Uterus (tissue), 4 donors: ENCODE measurements around the gene COLGALT1. TPM values are rescaled to one million over a fixed set of nuclear protein-coding genes. Genes with fewer than 3 reads are reported as not detected.

Source experiments
- DNase-seq, 2 donors: peaks; one replicate each; pipeline ENCODE4 v3.0.0-alpha.2; 2019 to 2020
- H3K27ac ChIP-seq, 2 donors: fragments of 200-600 bp; sonication (generic); 1 replicate in 1 of 2; 2 replicates in 1 of 2; pipeline ENCODE4 v1.5.1; 2016 to 2018
- H3K27me3 ChIP-seq, 2 donors: fragments of 200-600 bp; sonication (generic); one replicate each; pipeline ENCODE4 v1.5.1; 2018 to 2019; ENCODE audit warnings: control low read depth in 1 of 2
- H3K36me3 ChIP-seq, 2 donors: fragments of 200-600 bp; sonication (generic); one replicate each; pipeline ENCODE4 v1.5.1; 2019; ENCODE audit warnings: control low read depth in 1 of 2
- H3K4me1 ChIP-seq, 2 donors: fragments of 200-600 bp; sonication (generic); one replicate each; pipeline ENCODE4 v1.5.1; 2018 to 2019; ENCODE audit warnings: control low read depth in 1 of 2
- H3K4me3 ChIP-seq, 2 donors: fragments of 200-600 bp; sonication (generic); 1 replicate in 1 of 2; 2 replicates in 1 of 2; pipeline ENCODE4 v1.5.1; 2018 to 2019; ENCODE audit warnings: mild to moderate bottlenecking in 1 of 2
- H3K9me3 ChIP-seq, 2 donors: fragments of 200-600 bp; sonication (generic); one replicate each; pipeline ENCODE4 v1.5.1; 2019; ENCODE audit warnings: control low read depth in 1 of 2
- POLR2A ChIP-seq, 2 donors: fragments of 450-650 bp; IDR thresholded peaks; one replicate each; pipeline ENCODE4 v1.6.1; 2016; ENCODE audit warnings: antibody characterized with exemption in 2 of 2, mild to moderate bottlenecking in 1 of 2, moderate library complexity in 1 of 2
- intact Hi-C: fragments of 100-400 bp; cut with DNase I; formaldehyde crosslinking; loops from one replicate; pipeline ENCODE4 v1.15.1; 2023; ENCODE audit warnings: low total_unique reads
- total RNA-seq, 4 donors: library from RNA; depleted of rRNA in 3 of 4; stranded (reverse); fragments of >200 nt in 3 of 4; gene quantifications; one replicate each; pipeline versions ENCODE4 v1.1.0 to v1.2.4, GENCODE V29; 2014 to 2023
- TF ChIP-seq, protein P1 (sequence below), 4 experiments: fragments of 200-600 bp in 2 of 4; fragments of 450-650 bp in 2 of 4; sonication (generic) in 2 of 4; IDR thresholded peaks; one replicate each; pipeline ENCODE4 v1.5.1; 2016 to 2019; ENCODE audit warnings: antibody characterized with exemption in 4 of 4, mild to moderate bottlenecking in 2 of 4, moderate library complexity in 1 of 4
- donor health status: DM: yes; HTN: yes; CAD: no.

The COLGALT1 gene
- total RNA-seq, 4 donors from 2014 or later: 24.6 to 56.6 (median 52.0) TPM

GRCh38 chr19:17623224-17623935, 67.9 kb downstream of the COLGALT1 start:
- TF ChIP-seq, protein P1, sequence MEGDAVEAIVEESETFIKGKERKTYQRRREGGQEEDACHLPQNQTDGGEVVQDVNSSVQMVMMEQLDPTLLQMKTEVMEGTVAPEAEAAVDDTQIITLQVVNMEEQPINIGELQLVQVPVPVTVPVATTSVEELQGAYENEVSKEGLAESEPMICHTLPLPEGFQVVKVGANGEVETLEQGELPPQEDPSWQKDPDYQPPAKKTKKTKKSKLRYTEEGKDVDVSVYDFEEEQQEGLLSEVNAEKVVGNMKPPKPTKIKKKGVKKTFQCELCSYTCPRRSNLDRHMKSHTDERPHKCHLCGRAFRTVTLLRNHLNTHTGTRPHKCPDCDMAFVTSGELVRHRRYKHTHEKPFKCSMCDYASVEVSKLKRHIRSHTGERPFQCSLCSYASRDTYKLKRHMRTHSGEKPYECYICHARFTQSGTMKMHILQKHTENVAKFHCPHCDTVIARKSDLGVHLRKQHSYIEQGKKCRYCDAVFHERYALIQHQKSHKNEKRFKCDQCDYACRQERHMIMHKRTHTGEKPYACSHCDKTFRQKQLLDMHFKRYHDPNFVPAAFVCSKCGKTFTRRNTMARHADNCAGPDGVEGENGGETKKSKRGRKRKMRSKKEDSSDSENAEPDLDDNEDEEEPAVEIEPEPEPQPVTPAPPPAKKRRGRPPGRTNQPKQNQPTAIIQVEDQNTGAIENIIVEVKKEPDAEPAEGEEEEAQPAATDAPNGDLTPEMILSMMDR (IDR thresholded peaks at IDR 0.05): no peak
- no peak for TF ChIP-seq POLR2A (IDR thresholded peaks at IDR 0.05)
- Histone ChIP-seq H3K27ac (no peak overlapping the region), H3K4me1 (no peaks in the 10 kb centered on the region), H3K36me3 (no peaks in the 10 kb centered on the region), H3K9me3 (peaks cover 0 to 6% of the 10 kb centered on the region in 2 donors), H3K27me3 (no peaks in the 10 kb centered on the region), H3K4me3 (no peak overlapping the region)
- intact Hi-C loops: no loop called here
- no peak for DNase-seq

- H3K9me3 ChIP-seq: peaks cover 0 to 6% of the 10 kb centered on the region in 2 donors
- H3K4me3 ChIP-seq: no peak overlapping the region
- no peaks in the 10 kb centered on the region for H3K27me3 ChIP-seq
- no peaks in the 10 kb centered on the region for H3K36me3 ChIP-seq
- no peak for TF ChIP-seq POLR2A (IDR thresholded peaks at IDR 0.05)
- TF ChIP-seq, protein P1 (IDR thresholded peaks at IDR 0.05): no peak
- intact Hi-C loops: no loop called here
- no peaks in the 10 kb centered on the region for H3K4me1 ChIP-seq
- DNase-seq: no peak
- H3K27ac ChIP-seq: no peak overlapping the region
Measured at GRCh38 chr19:17624314-17624991, 69.0 kb downstream of the COLGALT1 start.

- Histone ChIP-seq H3K27me3 (no peaks in the 10 kb centered on the region), H3K9me3 (peaks cover 0 to 6% of the 10 kb centered on the region in 2 donors), H3K4me1 (no peaks in the 10 kb centered on the region), H3K27ac (no peak overlapping the region), H3K36me3 (no peaks in the 10 kb centered on the region), H3K4me3 (no peak overlapping the region)
- TF ChIP-seq POLR2A (IDR thresholded peaks at IDR 0.05): no peak
- TF ChIP-seq, protein P1 (IDR thresholded peaks at IDR 0.05): no peak
- DNase-seq: no peak
- intact Hi-C loops: no loop called here
Measured at GRCh38 chr19:17625043-17625442, 69.6 kb downstream of the COLGALT1 start.

DNA sequence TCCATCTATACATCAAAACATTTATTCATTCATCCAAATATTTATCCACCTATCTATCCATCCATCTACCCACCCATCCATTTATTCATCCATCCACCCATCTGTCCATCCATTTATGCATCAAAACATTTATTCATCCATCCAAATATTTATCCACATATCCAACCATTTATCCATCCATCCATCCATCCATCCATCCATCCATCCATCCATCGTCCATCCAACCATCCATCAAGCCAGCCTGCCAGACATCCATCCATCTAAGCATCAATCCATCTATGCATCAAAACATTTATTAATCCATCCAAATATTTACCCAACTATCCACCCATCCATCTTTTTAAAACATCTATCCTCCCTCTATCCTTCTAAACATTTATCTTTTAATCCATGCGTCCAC, 70.5 kb downstream of the COLGALT1 start:
- H3K4me3 ChIP-seq: no peak overlapping the region
- intact Hi-C loops: no loop called here
- no peaks in the 10 kb centered on the region for H3K27me3 ChIP-seq
- H3K27ac ChIP-seq: no peak overlapping the region
- H3K9me3 ChIP-seq: peaks cover 0 to 6% of the 10 kb centered on the region in 2 donors
- H3K36me3 ChIP-seq: no peaks in the 10 kb centered on the region
- TF ChIP-seq POLR2A (IDR thresholded peaks at IDR 0.05): no peak
- TF ChIP-seq, protein P1 (IDR thresholded peaks at IDR 0.05): no peak
- no peaks in the 10 kb centered on the region for H3K4me1 ChIP-seq
- no peak for DNase-seq

GRCh38 chr19:17626456-17627015, 71.1 kb downstream of the COLGALT1 start:
- no peaks in the 10 kb centered on the region for H3K4me1 ChIP-seq
- intact Hi-C loops: no loop called here
- TF ChIP-seq POLR2A (IDR thresholded peaks at IDR 0.05): no peak

More at GRCh38 chr19:17626456-17627015, 71.1 kb downstream of the COLGALT1 start:
- no peak for DNase-seq
- H3K27ac ChIP-seq: no peak overlapping the region
- H3K27me3 ChIP-seq: no peaks in the 10 kb centered on the region
- H3K9me3 ChIP-seq: peaks cover 0 to 6% of the 10 kb centered on the region in 2 donors
- no peak overlapping the region for H3K4me3 ChIP-seq
- H3K36me3 ChIP-seq: no peaks in the 10 kb centered on the region
